SK-N-SH (cell line): ENCODE data around the gene TMEM150A. TPM values are rescaled to one million over a fixed set of nuclear protein-coding genes. Genes with fewer than 3 reads are reported as not detected.
A peak's percentile ranks its signal among the peaks of the same experiment; 100 is the strongest.
"Not testable (repeated sequence)": the region's sequence is repeated elsewhere in the genome, so short reads cannot be mapped to it uniquely, and the experiment has no call there.

Experiments
- CTCF ChIA-PET: fragments of 300-600, 350-600 bp; formaldehyde crosslinking; extraction: SDS; loops from one replicate; lab custom pipeline; 2021; lab: Yijun Ruan, JAX
- POLR2A ChIA-PET: fragments of 350-600 bp; sonication (Branson Sonifier 250); formaldehyde crosslinking; extraction: SDS; loops from one replicate; lab custom pipeline; 2020; ENCODE audit warnings: antibody characterized with exemption, inconsistent platforms; lab: Yijun Ruan, JAX
- DNase-seq: peaks from one replicate; pipeline ENCODE4 v3.0.0; 2012
- H2AFZ ChIP-seq: fragments of 200-600 bp; sonication (generic); 2 replicates; pipeline ENCODE4 v1.8.1; 2016; ENCODE audit warnings: antibody characterized with exemption, mild to moderate bottlenecking, low read depth
- H3F3A ChIP-seq: fragments of 200-600 bp; sonication (generic); replicated peaks from 2 replicates; pipeline ENCODE3; 2016; ENCODE audit warnings: antibody characterized with exemption, mild to moderate bottlenecking; ENCODE audit not compliant: insufficient read depth
- H3K27ac ChIP-seq, 2 experiments: fragments of 200-500 bp in 1 of 2; fragments of 200-600 bp in 1 of 2; sonication (Bioruptor generic) in 1 of 2; sonication (generic), shearing (Covaris generic) in 1 of 2; 2 replicates each; pipeline versions ENCODE4 v1.5.1 to v1.6.1; 2014 to 2016; ENCODE audit warnings: low read depth in 2 of 2, inconsistent platforms in 1 of 2, low read length in 1 of 2, mild to moderate bottlenecking in 1 of 2, mixed read lengths in 1 of 2
- H3K27me3 ChIP-seq: fragments of 200-600 bp; sonication (generic), shearing (Covaris generic); 2 replicates; pipeline ENCODE4 v1.6.1; 2016; ENCODE audit warnings: mixed run types; ENCODE audit not compliant: insufficient read depth
- H3K36me3 ChIP-seq, 2 experiments: fragments of 200-500 bp in 1 of 2; fragments of 200-600 bp in 1 of 2; sonication (Bioruptor generic) in 1 of 2; sonication (generic) in 1 of 2; replicated peaks in 1 of 2; 2 replicates each; pipeline versions ENCODE3 to v1.5.1; 2014 to 2016; ENCODE audit warnings: low read length in 1 of 2, mild to moderate bottlenecking in 1 of 2; ENCODE audit not compliant: insufficient read depth in 2 of 2, control insufficient read depth in 1 of 2
- H3K4me1 ChIP-seq, 2 experiments: fragments of 200-500 bp in 1 of 2; fragments of 200-600 bp in 1 of 2; sonication (Bioruptor generic) in 1 of 2; sonication (generic), shearing (Covaris generic) in 1 of 2; 2 replicates each; pipeline versions ENCODE4 v1.5.1 to v1.6.1; 2014 to 2016; ENCODE audit warnings: low read depth in 1 of 2, low read length in 1 of 2, mixed run types in 1 of 2; ENCODE audit not compliant: insufficient read depth in 2 of 2, control insufficient read depth in 1 of 2
- H3K4me2 ChIP-seq: fragments of 200-600 bp; sonication (generic), shearing (Covaris generic); 2 replicates; pipeline ENCODE4 v1.6.1; 2017; ENCODE audit warnings: mixed run types
- H3K4me3 ChIP-seq, 2 experiments: fragments of 200-500 bp in 1 of 2; fragments of 200-600 bp in 1 of 2; sonication (Bioruptor generic) in 1 of 2; sonication (generic), shearing (Covaris generic) in 1 of 2; 2 replicates each; pipeline versions ENCODE4 v1.5.1 to v1.8.1; 2014 to 2016; ENCODE audit warnings: low read depth in 2 of 2, inconsistent platforms in 1 of 2, low read length in 1 of 2, mild to moderate bottlenecking in 1 of 2, mixed read lengths in 1 of 2, moderate library complexity in 1 of 2
- H3K79me2 ChIP-seq: fragments of 200-600 bp; sonication (generic); 2 replicates; pipeline ENCODE4 v1.8.1; 2017; ENCODE audit warnings: mild to moderate bottlenecking; ENCODE audit not compliant: insufficient read depth
- H3K9ac ChIP-seq: fragments of 200-600 bp; sonication (generic); 2 replicates; pipeline ENCODE4 v1.6.1; 2017; ENCODE audit warnings: mixed run types
- H3K9me2 ChIP-seq: fragments of 200-600 bp; sonication (generic); 2 replicates; pipeline ENCODE4 v1.6.1; 2017; ENCODE audit warnings: mixed run types
- H3K9me3 ChIP-seq: fragments of 200-600 bp; sonication (generic); 2 replicates; pipeline ENCODE4 v1.6.1; 2017; ENCODE audit warnings: mixed run types, mild to moderate bottlenecking, moderate library complexity
- H4K20me1 ChIP-seq: fragments of 200-600 bp; sonication (generic); 2 replicates; pipeline ENCODE4 v1.6.1; 2017; ENCODE audit warnings: mild to moderate bottlenecking, mixed run types; ENCODE audit not compliant: insufficient read depth
- CTCF ChIP-seq: fragments of 200-600 bp; sonication (generic); IDR thresholded peaks from 2 replicates; pipeline ENCODE4 v1.6.1; 2017; ENCODE audit warnings: antibody characterized with exemption, mild to moderate bottlenecking, moderate library complexity
- ELF1 ChIP-seq: IDR thresholded peaks from 2 replicates; pipeline ENCODE4 v1.4.0; 2012
- FOSL2 ChIP-seq: IDR thresholded peaks from 2 replicates; pipeline ENCODE4 v1.4.0; 2012; ENCODE audit warnings: low read depth, mild to moderate bottlenecking, moderate library complexity, borderline replicate concordance
- FOXJ3 ChIP-seq: sonication (generic); formaldehyde crosslinking; IDR thresholded peaks from 2 replicates; pipeline ENCODE4 v1.5.1; 2020; ENCODE audit warnings: mild to moderate bottlenecking, missing genetic modification reagents
- GATA2 ChIP-seq: sonication (generic); formaldehyde crosslinking; IDR thresholded peaks from 2 replicates; pipeline ENCODE4 v1.5.0; 2020; ENCODE audit warnings: mild to moderate bottlenecking, missing genetic modification reagents
- IRF3 ChIP-seq: fragments of 150-350 bp; IDR thresholded peaks from 2 replicates; pipeline ENCODE4 v1.6.1; 2016; ENCODE audit warnings: mild to moderate bottlenecking, low read depth, low read length
- MXI1 ChIP-seq: IDR thresholded peaks from 2 replicates; pipeline ENCODE4 v1.6.1; 2012; ENCODE audit warnings: mild to moderate bottlenecking, low read depth, low read length, improper control_type of control experiment
- NRF1 ChIP-seq: IDR thresholded peaks from 2 replicates; pipeline ENCODE4 v1.6.1; 2012; ENCODE audit warnings: low read depth, mild to moderate bottlenecking, low read length
- RCOR1 ChIP-seq: fragments of 150-350 bp; IDR thresholded peaks from 2 replicates; pipeline ENCODE4 v1.6.1; 2017; ENCODE audit warnings: antibody characterized with exemption, low read length
- RXRA ChIP-seq: IDR thresholded peaks from 2 replicates; pipeline ENCODE4 v1.4.0; 2012; ENCODE audit warnings: low read depth, mild to moderate bottlenecking, borderline replicate concordance
- TAF1 ChIP-seq: IDR thresholded peaks from 2 replicates; pipeline ENCODE4 v1.6.1; 2012; ENCODE audit warnings: low read depth, mild to moderate bottlenecking, low read length, moderate library complexity, borderline replicate concordance
- TCF12 ChIP-seq: IDR thresholded peaks from 2 replicates; pipeline ENCODE4 v1.4.0; 2012
- USF1 ChIP-seq: IDR thresholded peaks from 2 replicates; pipeline ENCODE4 v1.4.0; 2012; ENCODE audit warnings: low read depth, borderline replicate concordance
- USF2 ChIP-seq: fragments of 150-350 bp; IDR thresholded peaks from 2 replicates; pipeline ENCODE4 v1.6.1; 2017; ENCODE audit warnings: antibody characterized with exemption, low read length, low read depth, borderline replicate concordance
- ZBTB33 ChIP-seq: IDR thresholded peaks from 2 replicates; pipeline ENCODE4 v1.4.0; 2012; ENCODE audit warnings: low read depth, borderline replicate concordance
- WGBS: methylation state at CpG from one replicate; pipeline ENCODE4 v1.1.6; 2017; ENCODE audit warnings: low lambda C conversion rate; 5-methylcytosine and 5-hydroxymethylcytosine counted together
- polyA plus RNA-seq, 3 experiments: library from polyadenylated mRNA; depleted of rRNA; stranded (reverse); fragments of >200 nt; gene quantifications; 2 replicates each; pipeline ENCODE4 v1.2.3, GENCODE V29; 2012

Gene TMEM150A
- polyA plus RNA-seq, 1 of the 3 experiments (the other 2 are of a cell fraction), result 20.2 TPM

- peaks cover 82% of the 10 kb centered on the region for H3K79me2 ChIP-seq
- peak overlapping the region in 1 of 2 experiments; percentile 88; a peak in 1 of 4 replicates for H3K27ac ChIP-seq
- H3K9ac ChIP-seq, result no peak overlapping the region
- peak overlapping the region; percentile 97; the same call in 1 of the 2 replicates for H2AFZ ChIP-seq
- peaks cover 22% of the 10 kb centered on the region for H3F3A ChIP-seq
- no peaks in the 10 kb centered on the region for H3K27me3 ChIP-seq
- no peaks in the 10 kb centered on the region for H3K9me3 ChIP-seq
- WGBS, result 90% methylated on average over 14 of the region's 17 CpGs
- H3K36me3 ChIP-seq, result peaks cover 3 to 7% of the 10 kb centered on the region in 2 experiments
- H3K4me1 ChIP-seq, result peaks cover 9 to 14% of the 10 kb centered on the region in 2 experiments; a peak in 3 of 4 replicates
- DNase-seq, result no peak
- POLR2A ChIA-PET, result interaction anchor here (1.7 kb wide), 1 partner anchor 22 kb away, joined by 6 read pairs; no protein-coding TSS in a partner anchor
- peaks cover 15% of the 10 kb centered on the region for H4K20me1 ChIP-seq
- H3K4me2 ChIP-seq, result peak overlapping the region; percentile 93; the same call in 1 of the 2 replicates
- H3K9me2 ChIP-seq, result no peaks in the 10 kb centered on the region
- TF ChIP-seq RXRA (no peak), MXI1 (no peak), FOXJ3 (CRISPR knock-in tag) (no peak), IRF3 (no peak), TCF12 (no peak), TAF1 (no peak), CTCF (no peak), FOSL2 (no peak), ELF1 (no peak), GATA2 (CRISPR knock-in tag) (no peak), ZBTB33 (no peak), USF2 (no peak), NRF1 (no peak), USF1 (no peak), RCOR1 (no peak)
- CTCF ChIA-PET, result interaction anchor here (0.7 to 1.1 kb wide), 2 partner anchors 21 to 22 kb away, joined by 3 read pairs; no protein-coding TSS in a partner anchor
- H3K4me3 ChIP-seq, result no peak overlapping the region
Measured at GRCh38 chr2:85615413-85615728, 12.9 kb upstream of the TMEM150A start.

GRCh38 chr2:85614757-85615156 lies 12.3 kb upstream of the TMEM150A start:
- Histone ChIP-seq H4K20me1 (peaks cover 15% of the 10 kb centered on the region), H3F3A (peaks cover 22% of the 10 kb centered on the region), H3K4me1 (peaks cover 9 to 17% of the 10 kb centered on the region in 2 experiments; a peak in 3 of 4 replicates), H3K79me2 (peaks cover 82% of the 10 kb centered on the region)
- H3K9me3 ChIP-seq, H3K9ac ChIP-seq, H3K4me3 ChIP-seq, H3K27me3 ChIP-seq, H3K27ac ChIP-seq, H3K4me2 ChIP-seq, DNase-seq, POLR2A ChIA-PET, H3K9me2 ChIP-seq, H2AFZ ChIP-seq, H3K36me3 ChIP-seq: not testable (repeated sequence)
- CTCF ChIA-PET, result interaction anchor here (1.1 kb wide), 1 partner anchor 23 kb away, joined by 3 read pairs; no protein-coding TSS in a partner anchor
- WGBS, result 100% methylated on average over 7 of the region's 7 CpGs
